SK-N-SH (cell line): ENCODE data around the gene VANGL1. TPM values are rescaled to one million over a fixed set of nuclear protein-coding genes. Genes with fewer than 3 reads are reported as not detected.

Source experiments
- CTCF ChIA-PET: fragments of 300-600, 350-600 bp; formaldehyde crosslinking; extraction: SDS; loops from one replicate; lab custom pipeline; 2021; lab: Yijun Ruan, JAX
- POLR2A ChIA-PET: fragments of 350-600 bp; sonication (Branson Sonifier 250); formaldehyde crosslinking; extraction: SDS; loops from one replicate; lab custom pipeline; 2020; ENCODE audit warnings: antibody characterized with exemption, inconsistent platforms; lab: Yijun Ruan, JAX
- DNase-seq: peaks from one replicate; pipeline ENCODE4 v3.0.0; 2012
- H2AFZ ChIP-seq: fragments of 200-600 bp; sonication (generic); 2 replicates; pipeline ENCODE4 v1.8.1; 2016; ENCODE audit warnings: antibody characterized with exemption, mild to moderate bottlenecking, low read depth
- H3F3A ChIP-seq: fragments of 200-600 bp; sonication (generic); replicated peaks from 2 replicates; pipeline ENCODE3; 2016; ENCODE audit warnings: antibody characterized with exemption, mild to moderate bottlenecking; ENCODE audit not compliant: insufficient read depth
- H3K27ac ChIP-seq, 2 experiments: fragments of 200-500 bp in 1 of 2; fragments of 200-600 bp in 1 of 2; sonication (Bioruptor generic) in 1 of 2; sonication (generic), shearing (Covaris generic) in 1 of 2; 2 replicates each; pipeline versions ENCODE4 v1.5.1 to v1.6.1; 2014 to 2016; ENCODE audit warnings: low read depth in 2 of 2, inconsistent platforms in 1 of 2, low read length in 1 of 2, mild to moderate bottlenecking in 1 of 2, mixed read lengths in 1 of 2
- H3K27me3 ChIP-seq: fragments of 200-600 bp; sonication (generic), shearing (Covaris generic); 2 replicates; pipeline ENCODE4 v1.6.1; 2016; ENCODE audit warnings: mixed run types; ENCODE audit not compliant: insufficient read depth
- H3K36me3 ChIP-seq, 2 experiments: fragments of 200-500 bp in 1 of 2; fragments of 200-600 bp in 1 of 2; sonication (Bioruptor generic) in 1 of 2; sonication (generic) in 1 of 2; replicated peaks in 1 of 2; 2 replicates each; pipeline versions ENCODE3 to v1.5.1; 2014 to 2016; ENCODE audit warnings: low read length in 1 of 2, mild to moderate bottlenecking in 1 of 2; ENCODE audit not compliant: insufficient read depth in 2 of 2, control insufficient read depth in 1 of 2
- H3K4me1 ChIP-seq, 2 experiments: fragments of 200-500 bp in 1 of 2; fragments of 200-600 bp in 1 of 2; sonication (Bioruptor generic) in 1 of 2; sonication (generic), shearing (Covaris generic) in 1 of 2; 2 replicates each; pipeline versions ENCODE4 v1.5.1 to v1.6.1; 2014 to 2016; ENCODE audit warnings: low read depth in 1 of 2, low read length in 1 of 2, mixed run types in 1 of 2; ENCODE audit not compliant: insufficient read depth in 2 of 2, control insufficient read depth in 1 of 2
- H3K4me2 ChIP-seq: fragments of 200-600 bp; sonication (generic), shearing (Covaris generic); 2 replicates; pipeline ENCODE4 v1.6.1; 2017; ENCODE audit warnings: mixed run types
- H3K4me3 ChIP-seq, 2 experiments: fragments of 200-500 bp in 1 of 2; fragments of 200-600 bp in 1 of 2; sonication (Bioruptor generic) in 1 of 2; sonication (generic), shearing (Covaris generic) in 1 of 2; 2 replicates each; pipeline versions ENCODE4 v1.5.1 to v1.8.1; 2014 to 2016; ENCODE audit warnings: low read depth in 2 of 2, inconsistent platforms in 1 of 2, low read length in 1 of 2, mild to moderate bottlenecking in 1 of 2, mixed read lengths in 1 of 2, moderate library complexity in 1 of 2
- H3K79me2 ChIP-seq: fragments of 200-600 bp; sonication (generic); 2 replicates; pipeline ENCODE4 v1.8.1; 2017; ENCODE audit warnings: mild to moderate bottlenecking; ENCODE audit not compliant: insufficient read depth
- H3K9ac ChIP-seq: fragments of 200-600 bp; sonication (generic); 2 replicates; pipeline ENCODE4 v1.6.1; 2017; ENCODE audit warnings: mixed run types
- H3K9me2 ChIP-seq: fragments of 200-600 bp; sonication (generic); 2 replicates; pipeline ENCODE4 v1.6.1; 2017; ENCODE audit warnings: mixed run types
- H3K9me3 ChIP-seq: fragments of 200-600 bp; sonication (generic); 2 replicates; pipeline ENCODE4 v1.6.1; 2017; ENCODE audit warnings: mixed run types, mild to moderate bottlenecking, moderate library complexity
- H4K20me1 ChIP-seq: fragments of 200-600 bp; sonication (generic); 2 replicates; pipeline ENCODE4 v1.6.1; 2017; ENCODE audit warnings: mild to moderate bottlenecking, mixed run types; ENCODE audit not compliant: insufficient read depth
- EP300 ChIP-seq, 2 experiments: IDR thresholded peaks; 2 replicates each; pipeline versions ENCODE4 v1.4.0 to v1.6.1; 2012; ENCODE audit warnings: borderline replicate concordance in 1 of 2, low read depth in 1 of 2, low read length in 1 of 2
- FOSL2 ChIP-seq: IDR thresholded peaks from 2 replicates; pipeline ENCODE4 v1.4.0; 2012; ENCODE audit warnings: low read depth, mild to moderate bottlenecking, moderate library complexity, borderline replicate concordance
- IRF3 ChIP-seq: fragments of 150-350 bp; IDR thresholded peaks from 2 replicates; pipeline ENCODE4 v1.6.1; 2016; ENCODE audit warnings: mild to moderate bottlenecking, low read depth, low read length
- MEF2A ChIP-seq: IDR thresholded peaks from 2 replicates; pipeline ENCODE4 v1.4.0; 2012; ENCODE audit warnings: low read depth, borderline replicate concordance
- NFIC ChIP-seq: IDR thresholded peaks from 2 replicates; pipeline ENCODE4 v1.4.0; 2012; ENCODE audit warnings: borderline replicate concordance
- PBX3 ChIP-seq: IDR thresholded peaks from 2 replicates; pipeline ENCODE4; 2012
- RCOR1 ChIP-seq: fragments of 150-350 bp; IDR thresholded peaks from 2 replicates; pipeline ENCODE4 v1.6.1; 2017; ENCODE audit warnings: antibody characterized with exemption, low read length
- REST ChIP-seq: IDR thresholded peaks from 2 replicates; pipeline ENCODE4 v1.6.1; 2012; ENCODE audit warnings: mild to moderate bottlenecking, low read depth, low read length, moderate library complexity
- SIN3A ChIP-seq: IDR thresholded peaks from 2 replicates; pipeline ENCODE4 v1.6.1; 2012; ENCODE audit warnings: low read depth, mild to moderate bottlenecking, low read length, moderate library complexity, borderline replicate concordance
- TEAD4 ChIP-seq: IDR thresholded peaks from 2 replicates; pipeline ENCODE4 v1.4.0; 2012; ENCODE audit warnings: mild to moderate bottlenecking, borderline replicate concordance; ENCODE audit not compliant: insufficient read depth
- USF2 ChIP-seq: fragments of 150-350 bp; IDR thresholded peaks from 2 replicates; pipeline ENCODE4 v1.6.1; 2017; ENCODE audit warnings: antibody characterized with exemption, low read length, low read depth, borderline replicate concordance
- YY1 ChIP-seq: IDR thresholded peaks from 2 replicates; pipeline ENCODE4 v1.4.0; 2012; ENCODE audit warnings: low read depth, mild to moderate bottlenecking
- WGBS: methylation state at CpG from one replicate; pipeline ENCODE4 v1.1.6; 2017; ENCODE audit warnings: low lambda C conversion rate; 5-methylcytosine and 5-hydroxymethylcytosine counted together
- polyA plus RNA-seq, 3 experiments: library from polyadenylated mRNA; depleted of rRNA; stranded (reverse); fragments of >200 nt; gene quantifications; 2 replicates each; pipeline ENCODE4 v1.2.3, GENCODE V29; 2012

The VANGL1 gene
- polyA plus RNA-seq, 1 of the 3 experiments (the other 2 are of a cell fraction) = 5.4 TPM

GRCh38 chr1:115725600-115725999, 83.8 kb downstream of the VANGL1 start:
- Histone ChIP-seq H3K9ac (no peak overlapping the region), H4K20me1 (no peaks in the 10 kb centered on the region), H3K9me3 (no peaks in the 10 kb centered on the region), H3K79me2 (no peaks in the 10 kb centered on the region), H3F3A (no peaks in the 10 kb centered on the region), H3K27me3 (peaks cover 8% of the 10 kb centered on the region; the same call in 1 of the 2 replicates), H2AFZ (no peak overlapping the region), H3K27ac (no peak overlapping the region), H3K4me3 (no peak overlapping the region), H3K36me3 (no peaks in the 10 kb centered on the region), H3K4me2 (no peak overlapping the region), H3K9me2 (no peaks in the 10 kb centered on the region), H3K4me1 (no peaks in the 10 kb centered on the region)
- TF ChIP-seq PBX3 (no peak), TEAD4 (no peak), YY1 (no peak), EP300 (IDR thresholded peaks at IDR 0.05; ENCODE audit: borderline replicate concordance in 1 of 2, low read depth in 1 of 2, low read length in 1 of 2) (no peak), RCOR1 (no peak)
- ChIA-PET POLR2A (no interaction called here), CTCF (interaction anchor here (0.6 to 1.7 kb wide), 4 partner anchors 17 to 764 kb away, joined by 3 to 8 read pairs (median 4); no protein-coding TSS in a partner anchor)
- 11% methylated on average over 2 of the region's 2 CpGs for WGBS
- no peak for DNase-seq

GRCh38 chr1:115726161-115726560, 84.4 kb downstream of the VANGL1 start:
- Histone ChIP-seq H3K4me2 (no peak overlapping the region), H3K4me3 (no peak overlapping the region), H2AFZ (no peak overlapping the region), H3K36me3 (no peaks in the 10 kb centered on the region), H3K9me2 (no peaks in the 10 kb centered on the region), H3K9me3 (no peaks in the 10 kb centered on the region), H3K79me2 (no peaks in the 10 kb centered on the region), H3K4me1 (no peaks in the 10 kb centered on the region), H4K20me1 (no peaks in the 10 kb centered on the region), H3F3A (no peaks in the 10 kb centered on the region), H3K27me3 (peaks cover 8% of the 10 kb centered on the region; the same call in 1 of the 2 replicates), H3K27ac (no peak overlapping the region), H3K9ac (no peak overlapping the region)
- 30% methylated on average over 3 of the region's 3 CpGs for whole genome bisulfite sequencing
- ChIA-PET POLR2A (no interaction called here), CTCF (interaction anchor here (0.6 to 1.1 kb wide), 2 partner anchors 81 to 765 kb away, joined by 3 read pairs; no protein-coding TSS in a partner anchor)
- no peak for DNase-seq
- TF ChIP-seq PBX3 (no peak), MEF2A (no peak), REST (no peak), SIN3A (no peak), IRF3 (no peak), NFIC (no peak), USF2 (no peak), FOSL2 (no peak)
